ENCODE measurements around the gene LGALS9B. TPM values are rescaled to one million over a fixed set of nuclear protein-coding genes. Genes with fewer than 3 reads are reported as not detected.
"Not testable (repeated sequence)": the region's sequence is repeated elsewhere in the genome, so short reads cannot be mapped to it uniquely, and the experiment has no call there.

Gene LGALS9B
- total and polyA plus RNA-seq, 2 of the 4 experiments (the other 2 are of a cell fraction) = not detected

DNA sequence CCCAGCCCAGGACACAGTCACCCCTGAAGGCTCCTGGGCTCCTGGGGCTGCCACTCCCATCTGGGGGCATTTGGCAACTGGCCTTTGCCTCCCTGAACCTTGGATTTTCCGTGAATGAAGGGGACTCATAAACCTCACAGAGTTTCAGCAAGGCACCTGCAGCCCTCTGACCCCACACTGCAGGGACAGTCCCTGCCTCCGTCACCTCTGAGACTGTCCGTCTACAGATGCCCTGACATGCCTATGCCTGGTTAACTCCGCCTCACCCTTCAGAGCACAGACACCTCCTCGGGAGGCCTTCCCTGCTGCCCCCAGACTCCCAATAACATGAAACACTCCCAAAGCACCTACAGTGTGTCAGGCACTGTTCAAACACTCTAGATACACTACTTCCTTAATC, 786 bp downstream of the LGALS9B start:
- H2AFZ ChIP-seq (replicated peaks; ENCODE audit: low read length, poor library complexity); H3K18ac ChIP-seq (ENCODE audit: low read depth, low read length); intact Hi-C loops (cut with micrococcal nuclease); H3K36me3 ChIP-seq (ENCODE audit: control insufficient read depth, insufficient read depth, low read length); H3K56ac ChIP-seq (ENCODE audit: extremely low read depth, insufficient read depth, low read length); ATAC-seq (ENCODE audit: low read depth); H3K9ac ChIP-seq (ENCODE audit: low read depth, low read length); H4K8ac ChIP-seq (ENCODE audit: low read depth in 2 of 2, low read length in 2 of 2); DNase-seq; H4K91ac ChIP-seq (ENCODE audit: insufficient read depth, low read depth, low read length); H2BK20ac ChIP-seq (ENCODE audit: low read depth, low read length); H3K27me3 ChIP-seq (ENCODE audit: control insufficient read depth, insufficient read depth, low read length); H2BK5ac ChIP-seq (ENCODE audit: low read depth, low read length, poor library complexity, severe bottlenecking); H3K23ac ChIP-seq (ENCODE audit: low read depth, low read length); H3K79me1 ChIP-seq (ENCODE audit: low read depth in 1 of 2, low read length in 2 of 2); H3K4me3 ChIP-seq (ENCODE audit: insufficient read depth, low read depth, low read length); H3K4me2 ChIP-seq (ENCODE audit: low read depth, low read length); H3K4me1 ChIP-seq (ENCODE audit: control insufficient read depth, insufficient read depth, low read length); H3K9me1 ChIP-seq (ENCODE audit: insufficient read depth, low read length); H3K14ac ChIP-seq (replicated peaks; ENCODE audit: low read depth, low read length); H4K5ac ChIP-seq (ENCODE audit: low read depth, low read length); H2BK15ac ChIP-seq (ENCODE audit: low read depth, low read length); H4K20me1 ChIP-seq (ENCODE audit: insufficient read depth, low read length); dilution Hi-C loops (cut with HindIII; ENCODE audit: low sequenced_read_pairs, unreplicated experiment); POLR2A ChIA-PET (ENCODE audit: unreplicated experiment); H2AK5ac ChIP-seq (ENCODE audit: low read depth, low read length); H3K9me3 ChIP-seq (ENCODE audit: control insufficient read depth, insufficient read depth, low read length); H2AK9ac ChIP-seq (replicated peaks; ENCODE audit: low read depth, low read length, poor library complexity); CTCF ChIA-PET; BruUV-seq (replicated peaks); H3K27ac ChIP-seq (ENCODE audit: insufficient read depth, low read length); in situ Hi-C loops (cut with MboI; ENCODE audit: low sequenced_read_pairs); H2BK120ac ChIP-seq (ENCODE audit: low read depth, low read length); H3K4ac ChIP-seq (ENCODE audit: low read depth, low read length): not testable (repeated sequence)
- no CpG with 5 or more reads among the region's 5 CpGs for WGBS, 2 experiments (ENCODE audit: extremely low coverage in 2 of 2, insufficient read length in 1 of 2)

DNA sequence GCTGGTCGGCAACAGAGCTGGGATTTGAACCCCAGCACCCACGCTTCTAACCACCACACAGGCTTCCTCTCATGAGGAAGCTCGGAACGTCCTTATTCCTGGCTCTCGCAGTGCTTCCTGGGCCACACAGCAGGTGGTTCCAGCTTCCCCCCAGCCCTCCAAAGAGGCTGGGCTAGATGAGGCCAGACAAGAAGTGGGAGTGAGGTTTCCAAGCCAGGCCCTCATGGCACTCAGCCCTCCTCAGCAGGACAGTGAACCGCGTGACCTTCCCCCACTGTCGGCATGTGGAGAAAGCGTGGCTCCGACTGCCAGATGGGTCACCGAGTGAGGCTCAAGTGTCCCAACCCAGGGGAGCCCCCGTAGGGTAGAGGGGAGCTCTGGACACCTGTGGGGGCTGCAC, 1.8 kb downstream of the LGALS9B start:
- not testable (repeated sequence) for ATAC-seq (ENCODE audit: low read depth)

More for the DNA sequence above, 1.8 kb downstream of the LGALS9B start:
- H4K20me1 ChIP-seq (ENCODE audit: insufficient read depth, low read length); DNase-seq; H3K9me1 ChIP-seq (ENCODE audit: insufficient read depth, low read length); POLR2A ChIA-PET (ENCODE audit: unreplicated experiment); dilution Hi-C loops (cut with HindIII; ENCODE audit: low sequenced_read_pairs, unreplicated experiment); H3K27ac ChIP-seq (ENCODE audit: insufficient read depth, low read length); H3K56ac ChIP-seq (ENCODE audit: extremely low read depth, insufficient read depth, low read length); H4K5ac ChIP-seq (ENCODE audit: low read depth, low read length); H3K23ac ChIP-seq (ENCODE audit: low read depth, low read length); H2BK15ac ChIP-seq (ENCODE audit: low read depth, low read length); H2BK5ac ChIP-seq (ENCODE audit: low read depth, low read length, poor library complexity, severe bottlenecking); H2AFZ ChIP-seq (replicated peaks; ENCODE audit: low read length, poor library complexity); in situ Hi-C loops (cut with MboI; ENCODE audit: low sequenced_read_pairs); H3K36me3 ChIP-seq (ENCODE audit: control insufficient read depth, insufficient read depth, low read length); H3K79me1 ChIP-seq (ENCODE audit: low read depth in 1 of 2, low read length in 2 of 2); H3K4ac ChIP-seq (ENCODE audit: low read depth, low read length); H4K8ac ChIP-seq (ENCODE audit: low read depth in 2 of 2, low read length in 2 of 2); H2BK20ac ChIP-seq (ENCODE audit: low read depth, low read length); H3K14ac ChIP-seq (replicated peaks; ENCODE audit: low read depth, low read length); H4K91ac ChIP-seq (ENCODE audit: insufficient read depth, low read depth, low read length); H2AK5ac ChIP-seq (ENCODE audit: low read depth, low read length); H3K4me2 ChIP-seq (ENCODE audit: low read depth, low read length); H3K4me1 ChIP-seq (ENCODE audit: control insufficient read depth, insufficient read depth, low read length); intact Hi-C loops (cut with micrococcal nuclease); H3K4me3 ChIP-seq (ENCODE audit: insufficient read depth, low read depth, low read length); H3K27me3 ChIP-seq (ENCODE audit: control insufficient read depth, insufficient read depth, low read length); H3K9ac ChIP-seq (ENCODE audit: low read depth, low read length); H3K18ac ChIP-seq (ENCODE audit: low read depth, low read length); BruUV-seq (replicated peaks); CTCF ChIA-PET; H2AK9ac ChIP-seq (replicated peaks; ENCODE audit: low read depth, low read length, poor library complexity); H3K9me3 ChIP-seq (ENCODE audit: control insufficient read depth, insufficient read depth, low read length); H2BK120ac ChIP-seq (ENCODE audit: low read depth, low read length): not testable (repeated sequence)
- no CpG with 5 or more reads among the region's 12 CpGs for WGBS, 2 experiments (ENCODE audit: extremely low coverage in 2 of 2, insufficient read length in 1 of 2)

All from IMR-90 (cell line).